HG02840 (cell line): Measurements from ENCODE around the gene UQCRHL.
"Not testable (repeated sequence)": the region's sequence is repeated elsewhere in the genome, so short reads cannot be mapped to it uniquely, and the experiment has no call there.

ENCODE experiments used
- ATAC-seq: cut with Tn5 transposase; IDR thresholded peaks from one replicate; pipeline ENCODE4 v1.9.1; 2021; ENCODE audit warnings: mild to moderate bottlenecking, moderate library complexity, moderate number of reproducible peaks; ENCODE audit not compliant: unreplicated experiment, low FRiP score

The UQCRHL gene

DNA sequence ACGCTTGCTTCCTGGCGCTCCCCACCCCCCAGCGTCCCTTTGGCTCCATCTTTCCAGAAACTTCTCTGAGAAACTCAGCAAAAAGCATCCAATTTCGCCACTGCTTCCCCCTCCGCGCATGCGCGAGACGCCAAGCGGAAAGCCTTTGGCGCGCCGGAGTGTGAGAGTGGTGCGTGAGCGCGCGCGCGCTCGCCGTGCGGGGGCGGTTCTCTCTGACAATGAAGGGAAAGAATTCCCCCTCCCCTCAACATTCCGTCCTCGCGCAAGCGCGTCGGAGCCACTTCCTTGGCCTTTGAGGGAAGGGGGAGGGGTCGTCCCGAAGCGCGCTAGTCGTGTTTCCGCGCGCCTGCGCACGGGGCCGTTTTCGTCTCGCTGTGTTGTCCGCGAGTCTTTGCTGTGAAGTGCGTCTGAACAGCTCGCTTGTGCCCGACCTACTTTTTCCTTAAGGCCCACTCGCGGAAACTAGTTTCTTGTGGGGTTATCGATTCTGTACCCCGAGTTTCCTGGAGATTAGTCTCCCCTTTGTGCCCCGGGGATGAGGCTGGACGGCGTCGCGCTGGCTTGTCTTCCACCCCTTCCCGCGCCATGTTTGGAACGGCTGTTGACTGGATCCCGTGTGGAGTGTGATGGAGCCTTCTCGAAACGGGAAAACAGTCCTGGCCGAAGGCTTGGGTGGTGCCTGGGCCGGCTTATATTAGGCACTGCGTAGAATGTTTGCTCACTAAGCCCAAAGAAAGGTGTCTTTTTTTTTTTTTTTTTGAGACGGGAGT is 28.5 kb upstream of the UQCRHL start:
- peak; percentile 52 for ATAC-seq

DNA sequence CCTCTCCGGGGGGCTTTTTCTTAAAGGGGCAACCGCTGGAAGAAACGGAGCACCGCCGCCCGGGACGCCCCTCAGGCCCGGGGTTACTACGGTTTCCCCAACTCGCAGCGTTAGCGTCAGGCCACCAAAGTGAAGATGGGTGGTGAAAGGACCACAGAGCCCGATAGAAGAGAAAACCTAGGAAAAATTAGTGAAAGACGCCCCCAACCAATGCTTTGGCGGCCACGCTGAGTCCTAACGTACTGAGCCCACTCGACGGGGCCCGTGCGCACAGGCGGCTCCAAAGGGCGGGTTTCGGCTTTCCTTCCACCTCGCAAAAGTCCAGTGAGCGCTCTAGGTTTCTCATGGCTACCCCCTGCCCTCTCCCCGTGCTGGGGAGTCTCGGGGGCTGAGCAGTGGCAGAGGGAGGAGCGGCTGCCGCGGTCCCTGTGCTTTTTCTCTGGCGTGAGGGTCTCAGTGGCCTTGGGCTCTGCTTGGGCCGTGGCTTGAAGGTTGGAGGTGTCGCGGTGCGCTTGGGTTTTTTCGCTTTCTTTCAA is 27.8 kb upstream of the UQCRHL start:
- ATAC-seq, result peak; percentile 8

DNA sequence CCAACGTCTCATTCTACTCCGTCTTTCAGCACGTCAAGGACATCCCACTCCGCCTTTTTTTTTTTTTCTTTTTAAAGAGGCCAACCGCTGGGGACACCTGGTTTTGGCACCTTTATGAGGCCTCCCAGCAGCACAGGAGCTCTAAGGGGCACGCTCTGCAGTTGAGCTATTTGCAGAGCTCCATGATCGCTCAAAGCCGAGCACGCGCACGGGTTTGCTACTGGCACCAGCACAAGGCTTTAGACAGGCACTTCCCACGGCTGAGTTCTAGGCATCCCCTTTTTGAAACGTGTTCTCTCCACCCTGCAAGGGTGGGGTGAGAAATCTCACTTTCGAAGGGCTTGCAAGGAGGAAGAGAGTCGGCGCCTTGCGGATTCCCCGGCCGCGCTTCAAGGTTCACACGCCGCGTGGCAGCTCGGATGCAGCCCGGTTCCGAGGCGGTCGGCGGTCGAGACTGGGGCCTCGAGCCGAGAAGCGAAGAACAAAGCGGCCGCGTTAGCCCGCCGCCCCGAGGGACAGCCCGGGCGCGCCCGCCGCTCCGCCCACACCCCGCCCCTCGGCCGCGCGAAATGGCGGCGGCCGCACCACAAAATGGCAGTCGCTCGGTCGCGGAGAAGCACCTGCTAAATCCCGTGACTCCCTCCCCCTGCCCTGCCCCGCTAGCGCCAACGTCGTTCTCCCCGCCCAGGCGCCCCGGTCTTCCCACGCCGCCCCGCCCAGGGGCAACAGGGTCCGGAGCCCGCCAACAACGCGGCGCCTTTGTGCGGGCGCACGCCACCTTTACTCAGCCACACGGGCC is 27.2 kb upstream of the UQCRHL start:
- ATAC-seq, result peak; percentile 47

DNA sequence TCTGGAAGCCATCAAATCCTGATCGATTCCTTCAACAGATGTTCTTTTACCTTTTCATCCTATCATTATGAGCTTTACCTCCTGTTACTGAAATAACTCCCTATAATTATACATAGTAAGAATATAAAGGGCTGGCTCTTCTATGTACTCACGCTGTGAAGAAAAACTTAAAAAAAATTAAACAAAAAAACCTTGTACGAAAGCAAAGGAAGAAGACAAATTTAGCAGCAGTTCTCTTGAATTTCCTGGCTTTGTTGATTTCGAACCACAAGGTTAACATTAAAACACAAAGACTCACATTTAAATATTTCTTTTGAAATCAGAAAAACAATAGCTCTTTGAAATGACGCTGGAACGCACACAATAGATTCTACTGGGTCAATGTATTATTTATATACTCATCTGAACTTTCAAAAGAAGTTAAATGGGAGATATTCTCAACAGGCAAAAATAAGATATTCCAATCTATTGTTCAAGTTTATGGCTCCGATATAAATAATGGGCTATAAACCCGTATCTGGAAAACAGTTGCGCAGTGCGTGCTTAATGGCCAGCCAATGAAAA is 26.5 kb upstream of the UQCRHL start:
- ATAC-seq, result no peak

DNA sequence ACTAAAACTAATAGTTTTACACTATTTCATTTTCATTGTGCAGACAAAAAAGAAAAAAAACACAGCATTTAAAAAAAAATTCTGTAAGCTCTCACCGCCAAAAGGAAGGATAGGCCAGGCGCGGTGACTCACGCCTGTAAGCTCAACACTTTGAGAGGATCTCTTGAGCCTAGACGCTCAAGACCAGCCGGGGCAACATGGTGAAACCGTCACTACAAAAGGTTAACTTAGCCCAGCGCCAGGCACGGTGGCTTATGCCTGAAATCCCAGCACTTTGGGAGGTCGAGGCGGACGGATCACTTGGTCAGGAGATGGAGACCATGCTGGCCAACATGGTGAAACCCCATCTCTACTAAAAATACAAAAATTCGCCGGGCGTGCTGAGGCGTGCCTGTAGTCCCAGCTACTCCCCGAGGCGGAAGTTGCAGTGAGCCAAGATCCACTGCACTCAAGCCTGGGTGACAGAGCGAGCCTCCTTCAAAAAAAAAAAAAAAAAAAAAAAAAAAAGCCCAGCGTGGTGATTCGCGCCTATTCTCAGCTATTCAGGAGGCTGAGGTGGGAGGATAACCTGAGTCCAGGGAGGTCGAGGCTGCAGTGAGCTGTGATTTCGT is 25.7 kb upstream of the UQCRHL start:
- no peak for ATAC-seq

DNA sequence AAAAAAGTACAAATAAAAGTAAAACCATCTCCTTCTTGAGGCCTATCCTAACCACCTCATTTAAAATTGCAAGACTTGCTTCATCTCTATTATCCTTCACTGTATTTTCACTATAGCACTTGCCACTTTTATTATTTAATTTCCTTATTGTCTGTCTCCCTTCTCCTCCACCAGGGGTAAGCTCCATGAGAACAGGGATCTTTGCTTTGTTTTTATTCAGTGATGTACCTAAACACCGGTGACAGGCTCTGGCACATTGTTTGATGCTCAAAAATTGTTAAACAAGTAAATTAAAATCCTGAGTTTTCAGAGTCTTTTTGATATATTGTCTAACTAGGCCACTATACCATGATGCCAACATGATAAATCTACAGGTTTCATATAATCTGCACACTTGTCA is 22.8 kb upstream of the UQCRHL start:
- ATAC-seq, result no peak

DNA sequence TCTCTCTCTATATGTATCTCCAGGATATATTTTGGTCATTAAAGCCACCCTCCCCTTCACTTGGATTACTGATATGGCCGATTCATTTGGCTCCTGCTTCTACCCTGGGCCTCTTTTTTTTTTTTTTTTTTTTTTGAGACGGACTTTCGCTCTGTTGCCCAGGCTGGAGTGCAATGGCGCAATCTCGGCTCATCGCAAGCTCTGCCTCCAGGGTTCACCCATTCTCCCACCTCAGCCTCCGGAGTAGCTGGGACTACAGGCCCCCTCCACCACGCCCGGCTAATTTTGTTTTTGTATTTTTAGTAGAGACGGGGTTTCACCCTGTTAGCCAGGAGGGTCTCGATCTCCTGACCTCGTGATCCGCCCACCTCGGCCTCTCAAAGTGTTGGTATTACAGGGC is 21.5 kb upstream of the UQCRHL start:
- ATAC-seq, result not testable (repeated sequence)

DNA sequence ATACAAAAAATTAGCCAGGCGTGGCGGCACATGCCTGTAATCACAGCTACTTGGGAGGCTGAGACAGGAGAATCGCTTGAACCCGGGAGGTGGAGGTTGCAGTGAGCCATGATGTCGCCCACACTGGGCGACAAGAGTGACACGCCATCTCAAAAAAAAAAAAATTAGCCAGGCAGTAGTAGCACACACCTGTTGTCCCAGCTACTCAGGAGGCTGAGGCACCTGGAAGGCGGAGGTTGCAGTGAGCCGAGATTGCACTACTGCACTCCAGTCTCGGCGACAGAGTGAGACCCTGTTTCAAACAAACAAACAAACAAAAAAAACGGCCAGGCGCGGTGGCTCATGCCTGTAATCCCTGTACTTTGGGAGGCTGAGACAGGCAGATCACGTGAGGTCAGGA is 20.1 kb upstream of the UQCRHL start:
- ATAC-seq, result not testable (repeated sequence)

DNA sequence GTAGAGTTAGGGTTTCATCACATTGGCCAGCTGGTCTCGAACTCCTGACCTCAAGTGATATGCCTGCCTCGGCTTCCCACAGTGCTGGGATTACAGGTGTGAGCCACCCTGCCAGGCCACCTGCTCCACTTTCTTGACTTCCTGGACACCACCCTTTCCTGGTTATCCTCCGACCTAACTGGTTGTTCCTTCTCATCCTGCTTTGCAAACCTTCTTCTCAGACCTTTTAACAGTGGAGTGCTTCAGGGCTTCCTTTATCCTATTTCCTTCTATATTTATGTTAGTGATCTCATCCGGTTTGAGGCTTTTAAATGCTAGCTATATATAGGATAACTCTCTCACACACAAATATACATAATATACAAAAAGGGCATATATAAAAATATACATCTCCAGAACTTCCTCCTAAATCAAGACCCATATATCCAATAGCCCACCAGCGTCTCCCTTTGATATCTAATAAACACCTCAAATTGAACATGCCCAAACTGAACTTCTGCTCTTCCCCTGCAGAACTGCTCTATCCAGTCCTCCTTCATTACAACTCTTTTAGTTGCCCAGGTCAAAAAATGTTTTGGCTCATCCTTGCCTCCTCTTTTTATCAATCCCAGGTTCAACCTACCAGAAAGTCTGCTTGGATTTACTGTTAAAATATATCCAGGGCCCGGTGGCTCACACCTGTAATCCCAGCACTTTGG is 19.5 kb upstream of the UQCRHL start:
- ATAC-seq, result no peak

DNA sequence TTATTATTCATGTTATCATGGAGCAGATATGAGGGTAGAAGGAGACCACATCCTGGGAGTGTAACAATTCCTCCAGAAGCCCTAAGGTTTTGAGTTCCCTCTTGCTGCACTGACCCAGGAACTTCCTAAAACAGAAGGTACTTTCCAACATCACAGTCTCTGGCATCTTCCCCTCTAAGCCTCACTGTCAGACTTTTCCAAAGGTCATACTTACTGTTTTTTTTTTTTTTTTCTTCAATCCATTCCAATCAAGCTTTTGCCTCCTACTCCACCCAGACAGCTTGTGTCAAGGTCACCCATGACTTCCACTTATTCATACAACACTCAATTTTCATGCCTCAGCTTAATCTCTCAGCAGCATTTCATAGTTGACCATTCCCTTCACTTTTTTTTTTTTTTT is 18.4 kb upstream of the UQCRHL start:
- ATAC-seq, result no peak

DNA sequence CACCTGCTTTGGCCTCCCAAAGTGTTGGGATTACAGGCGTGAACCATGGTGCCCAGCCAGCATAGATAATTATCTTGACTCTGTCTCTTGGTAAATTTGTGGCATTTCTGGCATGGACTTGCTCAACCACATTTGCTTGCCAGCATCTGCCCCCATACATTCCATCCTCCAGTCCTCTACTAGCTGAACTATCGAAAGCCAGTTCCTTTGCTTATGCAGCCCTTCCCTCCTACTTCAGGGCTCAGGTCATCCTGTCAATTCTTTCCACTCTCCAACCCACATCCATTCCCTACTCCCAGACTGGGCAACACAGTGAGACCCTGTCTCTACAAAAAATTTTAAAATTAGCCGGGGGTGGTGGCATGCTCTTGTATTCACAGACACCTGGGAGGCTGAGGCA is 13.0 kb upstream of the UQCRHL start:
- no peak for ATAC-seq

DNA sequence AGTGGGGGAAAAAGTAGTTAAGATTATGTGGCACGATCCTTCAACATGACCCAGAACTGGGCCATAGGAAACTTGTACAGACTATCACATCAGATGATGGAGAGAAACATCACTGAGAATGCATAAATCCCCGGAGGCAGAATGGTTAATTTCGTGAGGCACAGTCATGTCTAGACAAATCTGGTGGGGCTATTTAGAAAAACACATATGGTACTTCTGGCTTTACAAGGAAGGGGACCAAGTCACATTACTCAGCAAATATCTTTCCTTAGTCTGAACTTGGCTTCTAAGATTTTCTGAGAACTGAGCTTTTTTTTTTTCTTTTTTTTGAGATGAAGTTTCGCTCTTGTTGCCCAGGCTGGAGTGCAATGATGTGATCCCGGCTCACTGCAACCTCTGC is 9.2 kb upstream of the UQCRHL start:
- ATAC-seq, result no peak

DNA sequence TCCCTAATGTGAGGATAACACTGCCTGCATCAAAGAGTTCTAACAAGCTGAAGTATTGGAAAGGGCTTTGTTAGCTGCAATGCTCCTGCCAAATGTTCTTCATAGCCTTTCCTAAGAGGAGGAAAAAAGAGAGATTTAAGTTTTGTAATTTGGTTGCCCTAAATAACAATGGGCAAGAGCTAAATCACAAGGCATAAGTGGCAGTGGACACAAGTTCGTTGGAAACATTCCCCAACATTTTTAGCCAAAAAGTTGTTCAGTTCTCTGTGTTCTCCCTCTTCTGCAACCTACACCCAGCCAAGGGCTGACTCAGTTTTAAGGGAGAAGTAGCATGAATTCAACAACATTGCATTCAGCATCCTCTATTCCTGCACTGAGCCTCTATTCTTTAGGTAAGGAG is 2.6 kb upstream of the UQCRHL start:
- ATAC-seq, result no peak

DNA sequence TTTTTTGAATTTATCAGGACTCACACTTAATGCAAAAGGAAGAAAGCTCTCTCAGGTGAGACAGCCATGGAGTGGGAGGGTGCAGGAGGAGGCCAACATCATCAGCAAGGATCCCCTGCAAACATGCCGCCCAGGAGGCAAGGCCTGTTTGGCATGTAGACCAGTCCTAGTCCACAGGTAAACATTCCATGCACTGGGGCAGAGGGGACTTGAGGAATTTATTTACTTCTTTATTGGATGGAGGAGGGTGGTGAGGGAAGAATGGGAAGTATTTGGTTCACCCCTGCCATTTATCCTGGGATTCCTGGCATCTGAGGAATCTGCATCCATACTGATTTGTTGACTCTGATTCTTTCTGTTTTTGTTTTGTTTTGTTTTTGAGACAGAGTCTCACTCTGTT is 1.5 kb upstream of the UQCRHL start:
- no peak for ATAC-seq

DNA sequence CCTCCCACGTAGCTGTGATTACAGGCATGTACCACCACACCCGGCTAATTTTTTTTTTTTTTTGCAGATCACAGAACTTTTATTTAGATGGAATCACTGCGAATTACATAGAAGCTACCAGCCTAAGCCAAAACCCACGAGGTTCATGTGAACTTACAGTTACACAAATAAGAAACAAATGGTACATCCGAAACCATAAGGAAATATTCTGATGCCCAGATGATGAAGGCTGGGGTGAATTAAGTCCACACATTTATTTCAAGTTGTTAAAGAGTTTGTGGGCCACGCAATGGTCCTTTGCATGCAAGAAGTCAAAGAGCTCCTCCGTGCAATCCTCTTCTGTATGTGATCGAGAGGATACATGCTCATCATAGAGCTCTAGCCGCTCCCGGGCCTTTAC is 328 bp downstream of the UQCRHL start:
- ATAC-seq, result no peak

DNA sequence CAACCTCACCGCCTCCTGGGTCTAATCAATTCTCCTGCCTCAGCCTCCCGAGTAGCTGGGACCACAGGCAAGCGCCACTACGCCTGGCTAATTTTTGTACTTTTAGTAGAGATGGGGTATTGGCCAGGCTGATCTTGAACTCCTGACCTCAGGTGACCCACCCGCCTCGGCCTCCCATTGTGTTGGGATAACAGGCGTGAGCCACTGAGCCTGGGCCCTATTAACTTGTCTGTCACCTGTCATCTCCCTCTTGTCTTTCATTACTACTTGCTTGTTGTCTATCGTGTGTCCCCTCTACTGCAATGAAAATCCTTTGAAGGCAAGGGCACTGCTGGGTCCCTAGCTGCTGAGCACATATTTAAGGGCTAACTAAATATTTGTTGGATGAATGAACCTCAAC is 3.4 kb downstream of the UQCRHL start:
- no peak for ATAC-seq

DNA sequence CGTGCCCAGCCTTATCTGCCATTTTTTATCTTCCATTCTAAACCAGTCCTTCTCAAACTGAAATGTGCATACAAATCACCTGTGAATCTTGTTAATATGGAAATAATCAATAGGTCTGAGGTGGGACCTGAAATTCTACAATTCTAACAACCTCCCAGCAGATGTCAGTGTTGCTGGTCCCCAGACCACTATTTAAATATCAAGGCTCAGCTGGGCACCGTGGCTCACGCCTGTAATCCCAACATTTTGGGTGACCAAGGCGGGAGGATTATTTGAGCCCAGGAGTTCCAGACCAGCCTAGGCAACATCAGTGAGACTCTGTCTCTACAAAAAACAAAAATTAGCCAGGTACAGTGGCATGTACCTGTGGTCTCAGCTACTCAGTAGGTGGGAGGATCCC is 4.1 kb downstream of the UQCRHL start:
- no peak for ATAC-seq

DNA sequence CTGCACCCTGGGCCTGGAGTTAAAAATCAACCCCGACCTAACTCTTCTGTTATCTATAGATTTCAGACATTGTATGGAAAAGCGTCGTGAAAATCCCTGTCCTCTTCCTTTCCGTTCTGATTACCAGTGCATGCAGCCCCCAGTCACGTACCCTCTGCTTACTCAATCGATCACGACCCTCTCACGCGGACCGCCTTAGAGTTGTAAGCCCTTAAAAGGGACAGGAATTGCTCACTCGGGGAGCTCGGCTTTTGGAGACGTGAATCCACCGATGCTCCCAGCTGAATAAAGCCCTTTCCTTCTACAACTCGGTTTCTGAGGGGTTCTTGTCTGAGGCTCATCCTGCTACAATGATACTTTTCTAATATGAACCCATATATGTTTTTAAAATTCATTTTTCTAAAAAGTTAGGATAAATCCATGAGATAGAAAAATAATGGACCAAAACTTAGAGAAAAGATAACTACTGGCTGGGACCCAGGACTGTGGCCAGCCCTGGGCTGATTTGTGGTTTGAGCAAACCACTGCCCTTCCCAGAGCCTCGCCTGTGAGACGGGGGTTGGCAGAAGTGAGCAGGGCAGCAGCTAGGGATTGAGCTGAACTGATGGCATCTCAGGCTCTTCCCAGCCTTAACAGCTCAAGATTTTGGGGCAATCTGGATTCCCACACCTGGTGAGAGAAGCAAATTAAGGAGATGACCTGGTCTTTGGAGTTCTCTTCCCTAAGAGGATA is 5.0 kb downstream of the UQCRHL start:
- no peak for ATAC-seq

DNA sequence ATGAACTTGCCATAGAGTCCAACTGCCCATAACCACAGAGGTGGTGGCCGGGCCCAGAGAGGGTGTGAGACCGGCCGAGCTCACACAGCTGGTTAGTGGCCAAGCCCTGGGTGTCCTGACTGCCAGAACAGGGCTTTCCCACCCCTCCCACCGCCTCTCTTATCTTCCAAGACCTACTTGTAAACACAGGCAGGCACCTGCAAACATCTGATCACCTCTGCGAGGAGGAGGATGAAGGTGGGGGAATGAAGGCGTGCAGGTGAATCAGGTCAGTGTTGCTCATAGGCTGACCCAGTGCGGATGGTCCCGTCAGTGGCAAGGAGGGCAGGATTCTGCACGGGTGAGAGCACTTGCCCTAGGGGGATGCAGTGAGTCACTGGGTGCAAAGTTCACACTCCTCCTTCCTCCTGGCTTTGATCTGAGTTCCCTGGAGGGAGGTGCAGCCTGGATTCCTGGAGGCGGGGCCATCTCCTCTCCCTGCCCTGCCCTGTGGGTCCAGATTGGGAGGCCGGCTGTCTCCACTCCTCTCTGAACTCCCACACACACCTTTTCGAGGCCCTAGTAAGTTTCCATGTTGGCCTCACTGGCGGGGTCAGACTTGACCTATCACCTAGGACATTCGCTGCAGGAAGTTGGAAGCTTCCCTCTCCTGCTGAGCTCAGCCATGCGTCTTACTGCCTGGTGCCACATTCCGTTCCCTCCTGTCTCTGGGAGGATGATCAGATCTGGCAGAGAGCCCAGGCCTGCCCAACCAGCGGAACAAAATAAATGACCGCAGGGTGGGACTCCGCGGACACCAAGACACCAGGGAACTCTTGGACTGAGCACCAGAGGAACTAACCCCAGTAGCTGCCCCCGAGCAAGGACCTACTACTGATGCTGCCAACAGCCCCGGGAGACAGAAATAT is 7.3 kb downstream of the UQCRHL start:
- no peak for ATAC-seq
